Stimulated activated CD4-positive, alpha-beta T cell treated with anti-CD3 and anti-CD28 coated beads, Interleukin-4, amount 100 ng/mL, for 48 hours (primary cell): ENCODE measurements around the gene ARHGAP27.
A peak's percentile ranks its signal among the peaks of the same experiment; 100 is the strongest.
"Not testable (repeated sequence)": the region's sequence is repeated elsewhere in the genome, so short reads cannot be mapped to it uniquely, and the experiment has no call there.

Source experiments
- DNase-seq, 2 donors: peaks; one replicate each; pipeline ENCODE4 v3.0.0-alpha.2; 2020; ENCODE audit warnings: low read depth in 2 of 2

The ARHGAP27 gene

DNA sequence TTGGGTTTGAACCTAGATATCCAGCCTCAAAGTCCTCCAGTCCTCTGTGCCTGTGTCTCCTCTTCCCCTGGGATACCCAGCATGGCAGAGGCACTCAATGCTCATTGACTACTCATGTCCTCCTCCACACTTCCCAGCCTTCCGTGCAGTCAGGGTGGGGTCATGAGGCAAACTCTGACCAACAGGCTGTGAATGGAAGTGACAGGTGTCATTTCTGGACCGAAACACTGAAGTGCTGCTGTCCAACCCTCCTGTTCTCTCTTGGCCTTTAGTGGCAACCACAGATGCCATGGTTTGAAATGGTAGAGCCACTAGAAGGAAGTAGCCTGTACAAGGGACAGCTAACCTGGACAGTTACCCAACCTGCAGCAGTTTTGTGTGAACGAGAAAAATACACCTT, 69.2 kb downstream of the ARHGAP27 start:
- DNase-seq, result no peak

GRCh38 chr17:45361976-45362375, 70.7 kb downstream of the ARHGAP27 start:
- DNase-seq, result no peak

DNA sequence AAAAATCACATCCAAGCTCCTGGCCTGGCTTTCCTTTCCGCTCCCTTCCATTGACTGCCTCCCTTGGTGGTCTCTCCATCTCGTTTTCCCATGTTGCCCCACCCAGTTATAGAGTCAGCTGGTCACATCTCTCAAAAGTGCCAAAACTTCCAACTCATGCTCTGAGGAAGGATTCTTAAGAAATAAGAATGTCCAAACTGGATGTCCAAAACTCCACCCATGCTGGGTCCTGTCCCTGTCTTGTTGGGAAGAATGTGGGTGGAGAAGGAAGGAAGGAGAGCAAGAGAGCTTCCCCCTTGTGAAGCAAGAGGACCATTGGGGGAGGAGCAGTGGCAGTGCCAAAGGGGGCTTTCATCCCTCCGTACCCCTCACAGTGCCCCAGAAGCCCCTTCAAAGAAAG, 71.2 kb downstream of the ARHGAP27 start:
- DNase-seq, result no peak

GRCh38 chr17:45357364-45357997, 75.2 kb downstream of the ARHGAP27 start:
- no peak for DNase-seq

GRCh38 chr17:45355087-45355486, 77.6 kb downstream of the ARHGAP27 start:
- DNase-seq, result no peak

GRCh38 chr17:45353043-45353442, 79.6 kb downstream of the ARHGAP27 start:
- peak in 1 of 2 donors; percentile 31 for DNase-seq

- DNase-seq, result no peak
Observed at GRCh38 chr17:45351831-45352230, 80.8 kb downstream of the ARHGAP27 start.

DNA sequence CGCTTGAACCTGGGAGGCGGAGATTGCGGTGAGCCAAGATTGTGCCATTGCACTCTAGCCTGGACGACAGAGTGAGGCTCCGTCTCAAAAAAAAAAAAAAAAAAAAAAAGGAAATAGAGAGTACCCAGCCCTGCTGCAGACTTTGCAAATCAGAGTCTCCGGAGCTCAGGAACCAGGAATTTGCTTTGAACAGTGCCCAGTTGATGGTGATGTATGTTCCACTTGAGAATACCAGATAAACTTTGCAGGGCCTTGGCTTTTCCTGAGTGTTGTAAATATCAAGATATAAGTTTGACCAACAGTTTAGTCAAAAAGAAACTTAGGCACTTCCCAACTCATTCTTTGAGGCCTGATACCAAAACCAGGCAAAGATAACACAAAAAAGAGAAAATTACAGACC, 85.2 kb downstream of the ARHGAP27 start:
- DNase-seq, result no peak

GRCh38 chr17:45346216-45347015, 86.3 kb downstream of the ARHGAP27 start:
- DNase-seq, result no peak

DNA sequence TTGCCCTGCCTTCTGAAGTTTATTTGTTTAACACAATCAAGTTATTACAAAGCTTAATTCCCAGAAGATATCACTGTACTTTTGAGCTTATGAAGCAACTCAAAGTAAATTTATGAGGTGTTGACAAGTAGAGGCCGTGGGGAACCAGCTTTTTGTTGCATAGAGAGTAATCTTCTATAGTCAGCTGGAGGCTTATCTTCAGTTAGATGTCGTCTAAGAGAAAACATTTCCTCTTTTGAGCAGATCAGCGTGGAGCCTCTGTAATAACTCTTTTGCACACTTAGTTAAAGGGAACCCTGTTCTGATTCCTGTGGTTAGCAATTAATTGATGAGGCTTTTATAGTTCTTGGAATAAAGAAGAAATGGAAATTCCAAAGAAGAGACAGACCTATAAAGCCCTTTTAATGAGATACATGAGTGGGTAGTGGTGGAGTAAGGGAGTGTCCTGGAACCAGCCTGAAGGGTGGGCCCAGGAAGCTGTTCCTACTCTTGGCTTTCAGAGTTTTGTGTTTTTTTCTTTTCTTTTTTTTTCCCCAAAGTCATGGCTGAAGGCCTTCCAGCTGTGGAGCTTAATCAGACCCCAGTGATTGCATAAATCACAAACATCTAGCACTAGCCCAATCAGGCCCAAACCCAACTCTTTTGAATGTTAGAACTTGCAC, 87.0 kb downstream of the ARHGAP27 start:
- DNase-seq, result no peak

DNA sequence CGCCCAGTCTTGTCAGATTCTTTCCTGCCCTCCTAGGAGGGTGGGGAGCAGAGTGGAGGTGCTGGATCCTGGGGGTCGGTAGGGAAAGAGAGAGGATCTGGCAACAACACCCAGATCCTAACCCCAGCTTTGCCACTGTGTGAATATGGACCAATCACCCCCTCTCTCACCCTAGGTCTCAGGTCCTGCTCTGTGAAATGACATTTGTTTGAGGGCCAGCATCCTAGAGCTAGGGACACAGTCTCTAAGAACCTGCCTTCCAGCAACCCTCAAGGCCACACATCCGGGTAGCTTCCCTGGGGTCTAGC, 87.5 kb downstream of the ARHGAP27 start:
- no peak for DNase-seq

- DNase-seq, result not testable (repeated sequence)
Observed at GRCh38 chr17:45343967-45344664, 88.6 kb downstream of the ARHGAP27 start.
